ENCODE results near the gene LYAR. TPM values are rescaled to one million over a fixed set of nuclear protein-coding genes. Genes with fewer than 3 reads are reported as not detected.

The LYAR gene
- polyA plus RNA-seq, 1 of the 3 experiments (the other 2 are of a cell fraction) = 11.2 TPM

DNA sequence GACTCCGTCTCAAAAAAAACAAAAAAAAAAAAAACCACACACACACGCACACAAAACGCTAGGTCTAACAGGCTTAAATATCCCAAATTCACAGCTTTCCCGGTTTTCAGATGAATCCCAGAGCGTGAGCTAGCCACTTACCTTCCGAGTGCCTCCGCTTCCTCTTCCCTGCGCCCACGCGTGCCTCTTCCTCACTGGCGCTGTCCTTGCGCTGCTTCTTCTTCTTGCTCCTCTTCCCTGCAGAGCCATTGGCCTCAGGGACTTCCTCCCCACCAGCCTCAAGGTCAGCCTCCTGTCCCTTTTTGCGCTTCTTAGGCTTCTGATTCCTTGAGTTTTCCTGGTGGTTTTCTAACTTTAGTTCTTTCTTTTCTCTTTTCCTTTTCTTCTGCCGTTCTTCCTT lies 15.7 kb downstream of the LYAR start (continued):
- TF ChIP-seq, protein P1, sequence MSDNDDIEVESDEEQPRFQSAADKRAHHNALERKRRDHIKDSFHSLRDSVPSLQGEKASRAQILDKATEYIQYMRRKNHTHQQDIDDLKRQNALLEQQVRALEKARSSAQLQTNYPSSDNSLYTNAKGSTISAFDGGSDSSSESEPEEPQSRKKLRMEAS (IDR thresholded peaks at IDR 0.05; ENCODE audit: low read depth) = no peak
- no peak for TF ChIP-seq MEF2A (IDR thresholded peaks at IDR 0.05; ENCODE audit: borderline replicate concordance, low read depth)
- no peak for TF ChIP-seq SMC3 (IDR thresholded peaks at IDR 0.05; ENCODE audit: low read depth, low read length)
- no peak for TF ChIP-seq RFX5 (IDR thresholded peaks at IDR 0.05; ENCODE audit: low read length)
- no peak for TF ChIP-seq RCOR1 (IDR thresholded peaks at IDR 0.05; ENCODE audit: low read length)
- TF ChIP-seq EP300 (IDR thresholded peaks at IDR 0.05; ENCODE audit: borderline replicate concordance in 1 of 2, low read depth in 1 of 2, low read length in 1 of 2) = no peak

DNA sequence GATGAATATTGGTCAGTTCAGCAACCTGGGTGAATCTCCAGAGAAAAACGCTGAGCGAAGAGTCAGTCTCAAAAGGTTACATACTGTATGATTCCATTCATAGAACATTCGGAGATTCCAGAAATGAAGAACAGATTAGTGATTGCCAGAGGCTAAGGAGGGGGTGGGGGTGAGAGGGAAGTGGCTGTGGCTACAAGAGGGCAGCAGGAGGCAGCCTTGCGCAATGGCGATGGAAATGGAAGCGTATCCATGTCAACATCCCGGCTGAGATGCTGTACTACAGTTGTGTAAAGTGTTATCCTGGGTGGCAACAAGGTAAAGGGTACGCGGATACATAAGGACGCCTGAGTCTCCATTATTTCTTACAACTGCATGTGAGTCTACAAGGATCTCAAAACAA lies 18.0 kb downstream of the LYAR start:
- Histone ChIP-seq H3K4me3 (ENCODE audit: low read depth in 2 of 2, low read length in 1 of 2) (no peak overlapping the region), H3K9me2 (no peaks in the 10 kb centered on the region), H3K4me1 (ENCODE audit: control insufficient read depth in 1 of 2, insufficient read depth in 2 of 2, low read depth in 1 of 2, low read length in 1 of 2) (no peaks in the 10 kb centered on the region), H3F3A (replicated peaks; ENCODE audit: insufficient read depth) (no peaks in the 10 kb centered on the region), H2AFZ (ENCODE audit: low read depth) (no peak overlapping the region), H4K20me1 (ENCODE audit: insufficient read depth) (no peaks in the 10 kb centered on the region), H3K27me3 (ENCODE audit: insufficient read depth) (no peaks in the 10 kb centered on the region), H3K27ac (ENCODE audit: low read depth in 2 of 2, low read length in 1 of 2) (no peak overlapping the region), H3K9ac (no peak overlapping the region), H3K36me3 (replicated peaks in 1 of 2; ENCODE audit: control insufficient read depth in 1 of 2, insufficient read depth in 2 of 2, low read length in 1 of 2) (peaks cover 10 to 57% of the 10 kb centered on the region in 2 experiments), H3K9me3 (no peaks in the 10 kb centered on the region), H3K79me2 (ENCODE audit: insufficient read depth) (no peaks in the 10 kb centered on the region), H3K4me2 (no peak overlapping the region)
- POLR2A ChIA-PET = no interaction called here
- peak; percentile 30 for DNase-seq
- TF ChIP-seq, protein P2, sequence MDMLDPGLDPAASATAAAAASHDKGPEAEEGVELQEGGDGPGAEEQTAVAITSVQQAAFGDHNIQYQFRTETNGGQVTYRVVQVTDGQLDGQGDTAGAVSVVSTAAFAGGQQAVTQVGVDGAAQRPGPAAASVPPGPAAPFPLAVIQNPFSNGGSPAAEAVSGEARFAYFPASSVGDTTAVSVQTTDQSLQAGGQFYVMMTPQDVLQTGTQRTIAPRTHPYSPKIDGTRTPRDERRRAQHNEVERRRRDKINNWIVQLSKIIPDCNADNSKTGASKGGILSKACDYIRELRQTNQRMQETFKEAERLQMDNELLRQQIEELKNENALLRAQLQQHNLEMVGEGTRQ (IDR thresholded peaks at IDR 0.05; ENCODE audit: borderline replicate concordance, low read depth, low read length) = no peak
- peak; percentile 3; the same call in 1 of the 2 replicates for TF ChIP-seq RAD21 (IDR thresholded peaks at IDR 0.05; ENCODE audit: low read length)
- TF ChIP-seq, protein P3, sequence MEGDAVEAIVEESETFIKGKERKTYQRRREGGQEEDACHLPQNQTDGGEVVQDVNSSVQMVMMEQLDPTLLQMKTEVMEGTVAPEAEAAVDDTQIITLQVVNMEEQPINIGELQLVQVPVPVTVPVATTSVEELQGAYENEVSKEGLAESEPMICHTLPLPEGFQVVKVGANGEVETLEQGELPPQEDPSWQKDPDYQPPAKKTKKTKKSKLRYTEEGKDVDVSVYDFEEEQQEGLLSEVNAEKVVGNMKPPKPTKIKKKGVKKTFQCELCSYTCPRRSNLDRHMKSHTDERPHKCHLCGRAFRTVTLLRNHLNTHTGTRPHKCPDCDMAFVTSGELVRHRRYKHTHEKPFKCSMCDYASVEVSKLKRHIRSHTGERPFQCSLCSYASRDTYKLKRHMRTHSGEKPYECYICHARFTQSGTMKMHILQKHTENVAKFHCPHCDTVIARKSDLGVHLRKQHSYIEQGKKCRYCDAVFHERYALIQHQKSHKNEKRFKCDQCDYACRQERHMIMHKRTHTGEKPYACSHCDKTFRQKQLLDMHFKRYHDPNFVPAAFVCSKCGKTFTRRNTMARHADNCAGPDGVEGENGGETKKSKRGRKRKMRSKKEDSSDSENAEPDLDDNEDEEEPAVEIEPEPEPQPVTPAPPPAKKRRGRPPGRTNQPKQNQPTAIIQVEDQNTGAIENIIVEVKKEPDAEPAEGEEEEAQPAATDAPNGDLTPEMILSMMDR (IDR thresholded peaks at IDR 0.05) = peak; percentile 32
- WGBS (ENCODE audit: low lambda C conversion rate) = 79% methylated on average over 10 of the region's 10 CpGs
- CTCF ChIA-PET = no interaction called here

DNA sequence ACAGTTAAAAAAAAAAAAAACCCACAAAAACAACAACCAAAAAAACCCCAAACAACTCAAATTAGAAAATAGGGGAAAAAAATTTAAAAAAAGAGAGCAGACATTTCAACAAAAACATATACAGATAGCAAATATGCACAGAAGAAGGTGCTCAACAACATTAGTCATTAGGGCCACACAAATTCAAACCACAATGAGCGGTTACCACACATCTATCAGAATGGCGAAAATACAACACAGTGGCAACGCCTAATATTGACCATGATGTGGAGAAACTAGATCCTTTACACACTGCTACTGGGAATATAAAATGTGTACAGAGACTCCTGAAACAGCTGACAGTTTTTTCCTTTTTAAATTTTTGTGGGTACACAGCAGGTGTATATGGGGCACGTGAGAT lies 19.4 kb downstream of the LYAR start:
- H3K36me3 ChIP-seq (replicated peaks in 1 of 2; ENCODE audit: control insufficient read depth in 1 of 2, insufficient read depth in 2 of 2, low read length in 1 of 2) = peaks cover 10 to 52% of the 10 kb centered on the region in 2 experiments
- TF ChIP-seq, protein P2 (IDR thresholded peaks at IDR 0.05; ENCODE audit: borderline replicate concordance, low read depth, low read length) = no peak
- TF ChIP-seq, protein P4, sequence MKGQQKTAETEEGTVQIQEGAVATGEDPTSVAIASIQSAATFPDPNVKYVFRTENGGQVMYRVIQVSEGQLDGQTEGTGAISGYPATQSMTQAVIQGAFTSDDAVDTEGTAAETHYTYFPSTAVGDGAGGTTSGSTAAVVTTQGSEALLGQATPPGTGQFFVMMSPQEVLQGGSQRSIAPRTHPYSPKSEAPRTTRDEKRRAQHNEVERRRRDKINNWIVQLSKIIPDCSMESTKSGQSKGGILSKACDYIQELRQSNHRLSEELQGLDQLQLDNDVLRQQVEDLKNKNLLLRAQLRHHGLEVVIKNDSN (IDR thresholded peaks at IDR 0.05; ENCODE audit: borderline replicate concordance, low read depth) = no peak
- TF ChIP-seq FOSL2 (IDR thresholded peaks at IDR 0.05; ENCODE audit: borderline replicate concordance, low read depth) (no peak), GABPA (IDR thresholded peaks at IDR 0.05; ENCODE audit: low read depth) (no peak)
- TF ChIP-seq, protein P1 (IDR thresholded peaks at IDR 0.05; ENCODE audit: low read depth) = no peak
- H3K27me3 ChIP-seq (ENCODE audit: insufficient read depth) = no peaks in the 10 kb centered on the region
- H3F3A ChIP-seq (replicated peaks; ENCODE audit: insufficient read depth) = no peaks in the 10 kb centered on the region
- no peaks in the 10 kb centered on the region for H3K79me2 ChIP-seq (ENCODE audit: insufficient read depth)
- CTCF ChIA-PET = no interaction called here
- no peak overlapping the region for H3K9ac ChIP-seq
- POLR2A ChIA-PET = no interaction called here
- no peaks in the 10 kb centered on the region for H3K9me2 ChIP-seq
- no peak overlapping the region for H3K4me3 ChIP-seq (ENCODE audit: low read depth in 2 of 2, low read length in 1 of 2)
- DNase-seq = no peak
- no peaks in the 10 kb centered on the region for H3K9me3 ChIP-seq
- H2AFZ ChIP-seq (ENCODE audit: low read depth) = no peak overlapping the region
- H4K20me1 ChIP-seq (ENCODE audit: insufficient read depth) = no peaks in the 10 kb centered on the region
- no peaks in the 10 kb centered on the region for H3K4me1 ChIP-seq (ENCODE audit: control insufficient read depth in 1 of 2, insufficient read depth in 2 of 2, low read depth in 1 of 2, low read length in 1 of 2)
- H3K27ac ChIP-seq (ENCODE audit: low read depth in 2 of 2, low read length in 1 of 2) = no peak overlapping the region
- WGBS (ENCODE audit: low lambda C conversion rate) = 76% methylated on average over 4 of the region's 4 CpGs
- no peak overlapping the region for H3K4me2 ChIP-seq

All from SK-N-SH (cell line).